ENCODE data around the gene CUL5.
"Not testable (repeated sequence)": the region's sequence is repeated elsewhere in the genome, so short reads cannot be mapped to it uniquely, and the experiment has no call there.

Gene CUL5

GRCh38 chr11:108117746-108118371, 109.2 kb downstream of the CUL5 start:
- no peak for DNase-seq

GRCh38 chr11:108120936-108121273, 112.2 kb downstream of the CUL5 start:
- DNase-seq = not testable (repeated sequence)

GRCh38 chr11:108121274-108122155, 112.8 kb downstream of the CUL5 start, which contains the start of gene ACAT1:
Gene ACAT1, plus strand, starts transcription at chr11:108121567. Its CDS starts 40 bp downstream, at chr11:108121607.
- peak; percentile 95 for DNase-seq

- peak; percentile 40 for DNase-seq
Observed at GRCh38 chr11:108122166-108122628, 113.5 kb downstream of the CUL5 start.

- no peak for DNase-seq
Observed at GRCh38 chr11:108125096-108125495, 116.4 kb downstream of the CUL5 start.

GRCh38 chr11:108128772-108129171, 120.1 kb downstream of the CUL5 start:
- no peak for DNase-seq

- DNase-seq = no peak
Observed at GRCh38 chr11:108131993-108132392, 123.3 kb downstream of the CUL5 start.

- not testable (repeated sequence) for DNase-seq
Observed at GRCh38 chr11:108132993-108133538, 124.4 kb downstream of the CUL5 start.

GRCh38 chr11:108135845-108136544, 127.3 kb downstream of the CUL5 start:
- no peak for DNase-seq

- DNase-seq = no peak
Observed at GRCh38 chr11:108137212-108137611, 128.5 kb downstream of the CUL5 start.

- no peak for DNase-seq
Observed at GRCh38 chr11:108142304-108142703, 133.6 kb downstream of the CUL5 start.

- no peak for DNase-seq
Observed at GRCh38 chr11:108144615-108145014, 135.9 kb downstream of the CUL5 start.

- no peak for DNase-seq
Observed at GRCh38 chr11:108147150-108147549, 138.5 kb downstream of the CUL5 start.

GRCh38 chr11:108148556-108148955, 139.9 kb downstream of the CUL5 start:
- DNase-seq = no peak

GRCh38 chr11:108154591-108154990, 145.9 kb downstream of the CUL5 start:
- no peak for DNase-seq

All from NCI-H1092 (cell line).